ENCODE results near the gene ZAP70.

Gene ZAP70

DNA sequence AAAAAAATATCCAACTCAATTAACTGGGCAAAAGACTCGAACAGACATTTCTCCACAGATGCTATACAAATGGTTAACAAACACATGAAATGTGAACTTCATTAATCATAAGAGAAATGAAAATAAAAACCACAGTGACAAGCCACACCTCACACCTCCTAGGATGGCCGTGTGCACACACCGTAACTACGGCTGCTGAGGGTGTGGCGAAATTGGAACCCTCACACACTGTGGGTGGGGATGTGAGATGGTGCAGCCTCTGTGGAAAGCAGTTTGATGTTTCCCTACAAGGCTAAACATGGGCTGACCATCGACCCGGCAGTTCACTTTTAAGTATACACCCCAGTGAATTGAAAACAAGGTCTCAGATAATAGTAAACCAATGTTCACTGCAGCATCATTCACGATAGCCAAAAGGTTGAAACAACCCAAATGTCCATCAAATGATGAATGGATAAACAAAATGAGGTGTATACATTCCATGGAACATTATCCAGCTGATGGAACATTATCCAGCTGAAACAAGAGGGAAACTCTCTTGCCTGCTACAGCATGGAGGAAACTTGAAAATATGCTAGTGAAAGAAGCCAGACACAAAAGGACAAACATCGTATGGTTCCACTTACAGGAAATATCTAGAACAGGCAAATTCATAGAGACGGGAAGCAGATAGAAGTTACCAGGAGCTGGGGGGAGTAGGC, 32.2 kb downstream of the ZAP70 start:
- DNase-seq (ENCODE audit: insufficient read length, low spot score) (no peak), FAIRE-seq (peak; percentile 69)

DNA sequence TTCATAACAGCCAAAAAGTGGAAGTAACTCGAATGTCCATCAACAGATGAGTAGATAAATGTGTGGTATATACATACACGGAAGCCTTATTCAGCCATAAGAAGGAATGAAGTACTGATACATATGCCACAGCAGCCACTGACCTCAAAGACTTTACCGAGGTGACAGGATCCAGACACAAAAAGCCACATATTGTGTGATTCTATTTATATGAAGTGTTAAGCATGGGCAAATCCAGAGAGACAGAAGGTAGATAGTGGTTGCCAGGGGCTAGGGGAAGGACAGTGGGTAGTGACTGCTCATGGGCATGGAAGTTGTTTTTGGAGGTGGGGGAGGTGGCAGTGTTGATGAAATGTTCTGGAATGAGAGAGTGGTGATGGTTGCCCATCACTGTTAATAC, 33.9 kb downstream of the ZAP70 start:
- no peak for DNase-seq (ENCODE audit: insufficient read length, low spot score)
- no peak for FAIRE-seq

DNA sequence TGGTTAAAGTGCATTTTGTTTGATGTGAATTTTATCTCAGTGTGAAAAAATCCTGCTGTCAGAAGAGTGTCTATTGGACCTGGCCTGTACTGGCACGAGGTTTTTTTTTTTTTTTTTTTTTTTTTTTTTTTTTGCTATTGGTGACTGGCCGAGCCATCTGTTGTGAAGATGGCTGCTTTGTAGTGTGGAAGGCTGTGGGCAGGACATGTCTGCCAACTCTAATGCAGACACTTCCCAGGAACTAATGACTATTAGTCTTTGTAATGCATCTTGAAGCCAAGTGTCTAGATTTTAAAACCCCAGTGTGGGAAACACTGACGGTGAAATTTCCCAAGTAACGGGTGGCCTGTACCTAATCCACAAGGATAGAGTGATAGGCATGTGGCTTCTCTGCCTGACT, 34.3 kb downstream of the ZAP70 start:
- FAIRE-seq: no peak
- DNase-seq (ENCODE audit: insufficient read length, low spot score): no peak

DNA sequence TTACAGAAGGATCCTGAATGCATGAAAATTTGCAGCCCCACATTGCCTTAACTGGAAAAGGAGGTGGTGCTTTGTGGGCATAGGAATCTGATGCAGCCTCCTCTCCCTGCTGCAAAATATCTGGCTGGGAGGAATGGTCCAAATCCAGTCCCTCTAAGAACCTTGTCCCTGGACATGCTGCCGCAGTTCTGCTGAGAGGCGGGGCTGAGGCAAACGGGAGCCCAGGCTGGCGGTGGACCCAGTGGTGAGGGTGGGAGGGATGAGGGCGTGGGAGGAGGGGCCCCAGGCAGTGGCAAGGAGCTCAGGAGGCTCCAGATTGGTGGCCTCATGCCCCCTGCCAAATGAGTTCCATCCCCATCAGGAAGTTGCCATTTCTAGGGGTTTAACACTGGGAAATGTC, 36.2 kb downstream of the ZAP70 start:
- DNase-seq (ENCODE audit: insufficient read length, low spot score) (no peak), FAIRE-seq (no peak)

DNA sequence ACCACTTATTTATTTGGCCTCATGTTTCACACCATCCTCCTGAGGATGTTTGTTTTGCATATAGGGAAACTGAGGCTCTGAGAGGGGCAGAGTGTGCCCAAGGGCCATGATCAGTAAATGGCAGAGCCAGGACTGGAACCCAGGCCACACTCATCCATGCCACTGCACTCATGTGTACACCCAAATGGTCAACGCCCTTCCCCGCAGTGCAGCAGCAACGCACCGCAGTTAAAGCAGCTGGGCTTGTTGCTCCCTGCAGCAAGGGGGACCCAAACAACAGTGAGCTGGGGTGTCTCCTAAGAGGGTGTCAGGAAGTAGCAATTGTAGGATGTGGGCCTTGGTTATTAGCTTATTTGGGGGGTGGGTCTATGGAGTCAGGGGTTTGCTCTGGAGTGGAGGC, 36.6 kb downstream of the ZAP70 start:
- FAIRE-seq (no peak), DNase-seq (ENCODE audit: insufficient read length, low spot score) (no peak)

DNA sequence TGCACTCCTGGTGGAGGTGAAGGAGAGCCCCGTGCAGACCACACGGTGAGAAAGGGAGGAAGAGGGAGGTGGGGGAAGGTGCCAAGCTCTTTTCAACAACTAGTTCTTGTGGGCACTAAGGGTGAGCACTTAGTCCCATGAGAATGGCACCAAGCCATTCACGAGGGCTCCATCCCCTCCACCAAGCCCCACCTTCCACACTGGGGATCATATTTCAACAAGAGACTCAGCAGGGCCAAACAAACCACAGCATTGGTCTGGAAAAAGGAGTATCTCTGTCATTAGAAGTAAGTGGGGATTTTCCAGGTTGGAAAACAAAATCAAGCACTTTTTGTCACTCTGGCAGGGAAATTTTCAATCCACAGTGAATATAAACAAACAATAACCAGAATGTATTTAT, 38.4 kb downstream of the ZAP70 start:
- DNase-seq (ENCODE audit: insufficient read length, low spot score) (no peak), FAIRE-seq (peak; percentile 4)

DNA sequence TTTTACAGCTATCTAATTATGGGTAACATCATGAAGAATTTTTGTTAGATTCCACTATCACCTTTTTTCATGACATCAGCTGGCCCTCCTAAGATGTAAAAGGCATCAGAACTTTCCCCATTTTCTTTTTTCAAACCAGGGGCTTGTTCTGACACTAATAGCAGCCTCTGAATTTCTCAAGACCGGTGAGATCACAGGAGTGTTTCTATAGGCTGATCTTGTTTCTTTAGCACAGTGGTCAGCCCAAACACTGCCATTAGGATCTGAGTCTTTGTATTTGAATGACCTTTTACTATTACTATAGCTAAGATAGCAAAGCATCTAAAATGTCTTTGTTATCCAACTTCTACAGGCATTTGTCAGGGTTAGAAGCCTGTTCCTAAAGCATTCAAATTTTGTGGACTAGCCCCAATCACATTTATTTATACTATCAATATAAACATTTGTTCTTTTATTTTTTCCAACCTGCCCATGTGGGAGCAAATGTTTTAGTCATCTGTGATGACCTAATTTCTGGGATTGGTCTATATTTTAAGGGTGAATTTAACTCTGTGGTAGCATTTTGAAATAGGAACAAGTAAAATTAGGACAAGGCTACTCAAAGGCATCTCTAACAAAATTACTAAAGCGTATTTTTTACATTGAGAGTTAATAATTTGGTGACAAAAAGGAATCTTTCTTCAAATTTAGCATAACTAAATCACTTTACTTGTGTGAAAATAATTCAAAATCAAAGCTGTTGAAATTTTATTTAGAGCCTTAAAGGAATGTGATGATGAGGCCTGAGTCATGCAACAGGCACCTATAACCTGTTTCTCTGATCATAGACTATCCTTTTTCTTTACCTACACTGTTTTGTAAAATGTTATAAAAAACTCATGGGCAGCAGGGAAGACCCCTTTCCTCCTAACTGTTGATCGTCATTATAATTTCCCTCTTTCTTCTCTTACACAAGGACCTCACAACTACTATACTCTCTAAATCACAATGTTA, 39.3 kb downstream of the ZAP70 start:
- no peak for DNase-seq (ENCODE audit: insufficient read length, low spot score)
- FAIRE-seq: no peak

DNA sequence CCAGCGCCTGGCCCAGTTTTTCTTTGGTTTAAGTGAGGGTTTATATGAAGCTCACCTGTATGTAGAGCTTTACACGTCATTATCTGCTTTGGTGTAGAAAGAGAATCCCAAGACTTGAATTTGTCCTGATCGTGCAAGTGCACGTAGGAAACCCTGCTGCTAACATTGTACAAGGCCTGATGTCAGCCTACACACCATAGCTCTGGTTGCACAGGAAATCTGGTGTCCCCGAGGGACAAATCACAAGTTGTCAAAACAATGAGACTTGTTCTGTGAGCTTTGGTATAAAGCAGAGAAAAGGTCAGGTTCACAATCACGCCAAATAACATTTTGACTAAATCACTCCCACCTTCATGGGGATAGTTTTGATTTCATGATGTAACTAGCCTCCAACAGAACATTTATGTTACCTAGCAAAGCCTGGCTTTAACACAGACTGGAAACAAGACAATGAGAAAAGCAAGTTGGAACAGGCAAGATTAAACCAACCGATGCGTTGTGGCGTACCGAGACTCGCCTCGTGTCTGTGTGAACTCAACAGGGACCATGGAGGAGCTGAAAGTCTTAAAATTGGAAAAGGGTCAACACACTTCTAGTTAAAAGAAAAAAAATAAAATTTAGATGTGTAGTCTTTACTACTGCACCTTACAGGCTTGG, 41.4 kb downstream of the ZAP70 start:
- FAIRE-seq (peak; percentile 20), DNase-seq (ENCODE audit: insufficient read length, low spot score) (no peak)

DNA sequence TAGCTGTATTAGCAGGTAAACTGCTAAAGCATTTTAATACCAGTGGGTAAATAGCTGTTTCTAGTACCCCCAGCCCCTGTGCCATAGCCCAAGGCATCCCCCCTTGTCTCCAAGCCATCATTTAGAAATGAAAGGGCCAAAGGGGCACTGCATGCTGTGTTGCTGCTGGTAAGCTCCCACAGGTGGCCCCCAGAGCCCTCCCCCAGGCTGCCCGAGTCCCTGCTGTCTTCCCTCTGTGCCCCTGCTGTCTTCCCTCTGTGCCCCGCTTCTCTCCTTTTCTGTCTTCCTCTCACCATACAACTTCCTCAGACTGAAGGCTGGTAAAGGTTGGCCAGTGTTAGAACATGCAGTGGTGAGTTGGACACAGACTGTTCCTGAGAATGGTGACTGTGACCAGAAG, 42.1 kb downstream of the ZAP70 start:
- peak; percentile 75 for FAIRE-seq
- DNase-seq (ENCODE audit: insufficient read length, low spot score): no peak

DNA sequence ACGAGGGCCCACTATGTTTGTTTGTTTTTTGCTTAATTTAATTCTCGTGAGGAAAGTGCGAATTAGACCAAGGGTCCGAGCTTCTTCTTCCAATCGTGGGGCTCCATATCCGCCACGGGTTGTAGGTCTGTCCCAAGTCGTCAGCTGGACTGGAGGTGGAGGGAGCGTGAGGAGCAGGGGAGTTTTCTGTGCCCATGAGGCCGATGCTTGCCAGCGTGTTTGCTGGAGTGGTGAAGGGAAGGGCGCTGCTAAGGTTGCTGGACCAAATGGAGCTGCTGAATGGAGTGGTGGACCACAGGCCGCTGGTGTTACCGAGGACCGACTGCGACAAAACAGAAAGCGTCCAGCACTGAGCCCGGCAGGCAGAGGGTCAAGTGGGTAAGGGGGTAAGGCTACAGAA, 43.7 kb downstream of the ZAP70 start:
- DNase-seq (ENCODE audit: insufficient read length, low spot score): no peak
- FAIRE-seq: no peak

DNA sequence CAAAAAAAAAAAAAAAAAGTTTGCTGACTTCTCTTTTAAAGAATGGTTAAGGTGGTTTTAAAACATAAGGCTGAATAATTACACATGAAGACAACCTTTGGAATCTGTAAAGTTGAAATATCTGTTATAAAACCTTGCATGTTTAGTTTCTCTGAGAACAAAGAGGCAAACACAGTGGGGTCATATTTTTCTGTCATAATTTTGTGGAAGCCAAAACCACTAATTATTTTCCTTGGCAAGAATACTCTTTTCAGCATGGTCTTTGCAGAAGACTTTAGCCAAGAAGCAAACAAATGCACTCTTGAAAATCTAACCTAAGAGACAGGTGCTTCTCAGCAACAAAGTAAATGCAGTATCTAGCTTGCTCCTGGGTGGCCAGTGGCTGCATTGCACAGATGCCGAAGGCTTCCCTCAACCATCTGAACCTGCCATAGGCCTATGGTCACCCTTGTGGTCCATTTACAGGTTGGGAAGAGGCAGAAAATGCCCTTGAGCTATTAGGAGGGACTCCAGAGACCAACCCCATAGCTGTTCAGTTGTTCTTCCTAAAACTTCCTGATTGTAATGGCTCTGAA, 44.8 kb downstream of the ZAP70 start:
- no peak for DNase-seq (ENCODE audit: insufficient read length, low spot score)
- no peak for FAIRE-seq

DNA sequence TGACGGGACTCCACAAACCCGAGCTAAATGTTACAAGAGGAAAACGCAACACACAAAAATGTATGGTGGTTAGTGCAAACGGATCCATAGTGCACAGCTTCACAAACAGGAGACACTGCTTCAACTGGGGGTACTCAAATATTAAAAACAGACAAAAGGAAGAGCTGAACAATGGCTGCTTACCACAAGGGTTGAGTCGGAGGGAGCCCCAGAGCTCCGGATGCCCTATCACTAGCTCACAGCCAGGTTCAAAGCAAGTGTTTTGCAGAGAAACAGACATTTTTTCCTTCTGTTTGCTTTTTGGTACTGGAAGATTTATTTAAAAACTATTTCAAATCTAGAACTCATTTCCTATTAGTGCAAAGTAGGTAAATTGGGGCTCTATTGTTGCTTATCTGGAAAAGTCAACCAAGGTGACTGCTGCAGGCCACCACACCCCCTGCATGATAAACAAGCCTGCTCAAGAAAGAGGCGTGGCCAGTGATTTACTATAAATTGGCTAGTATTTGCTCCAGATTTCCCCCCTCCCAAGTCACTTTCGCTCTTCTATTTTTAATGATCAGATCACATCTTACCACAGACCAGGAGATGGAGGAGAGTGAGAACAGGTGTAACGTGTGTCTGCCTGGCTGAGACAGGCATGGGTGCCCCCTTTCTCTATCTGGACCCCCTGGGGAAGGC, 46.5 kb downstream of the ZAP70 start:
- DNase-seq (ENCODE audit: insufficient read length, low spot score): no peak
- no peak for FAIRE-seq

DNA sequence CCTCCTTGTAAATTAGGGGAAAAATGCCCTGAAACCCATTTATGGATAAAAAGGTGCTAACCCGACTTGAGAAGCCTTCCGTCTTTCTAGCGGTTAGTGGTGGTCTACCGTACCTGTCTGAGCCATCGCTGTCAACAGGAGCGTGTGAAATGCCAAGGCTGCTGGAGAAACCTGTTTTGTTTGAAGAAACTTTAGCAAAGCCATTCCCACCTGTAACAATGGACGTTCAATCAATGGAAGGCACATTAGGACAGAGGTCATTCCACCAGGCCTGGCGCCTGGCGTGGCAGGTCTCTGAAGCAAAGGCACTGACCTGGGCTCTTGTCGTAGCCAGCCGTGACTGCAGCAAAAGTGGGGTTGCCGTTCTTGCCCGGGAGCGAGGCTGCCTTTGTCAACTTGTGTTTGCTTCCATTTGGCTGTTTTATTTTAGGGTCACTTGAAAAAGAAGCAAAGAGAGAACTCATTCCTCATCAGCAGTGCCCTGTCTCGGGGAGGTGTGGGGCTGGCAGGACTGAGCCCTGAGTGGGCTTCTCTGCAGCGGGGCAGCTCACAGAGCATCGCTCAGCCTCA, 47.2 kb downstream of the ZAP70 start:
- no peak for DNase-seq (ENCODE audit: insufficient read length, low spot score)
- no peak for FAIRE-seq

DNA sequence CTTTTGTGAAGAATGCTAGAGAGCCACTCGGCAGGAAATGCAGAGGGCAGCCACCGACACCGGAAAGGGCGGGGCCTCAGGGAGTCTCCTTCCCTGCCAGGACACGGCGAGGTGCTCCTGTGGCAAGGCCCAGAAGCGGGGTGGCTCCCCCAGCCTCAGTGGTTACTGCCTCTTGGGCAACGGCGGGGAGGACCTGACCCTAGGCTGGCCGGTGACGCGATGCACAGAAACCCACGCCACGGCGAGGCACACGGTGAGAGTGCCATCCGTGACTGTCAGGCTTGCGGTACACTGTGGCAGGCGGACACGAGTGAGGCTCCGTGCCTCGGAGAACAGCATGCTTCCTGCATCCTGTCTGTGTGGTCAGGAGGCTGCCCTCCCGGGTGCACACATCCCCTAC, 47.8 kb downstream of the ZAP70 start:
- FAIRE-seq (no peak), DNase-seq (ENCODE audit: insufficient read length, low spot score) (no peak)

DNA sequence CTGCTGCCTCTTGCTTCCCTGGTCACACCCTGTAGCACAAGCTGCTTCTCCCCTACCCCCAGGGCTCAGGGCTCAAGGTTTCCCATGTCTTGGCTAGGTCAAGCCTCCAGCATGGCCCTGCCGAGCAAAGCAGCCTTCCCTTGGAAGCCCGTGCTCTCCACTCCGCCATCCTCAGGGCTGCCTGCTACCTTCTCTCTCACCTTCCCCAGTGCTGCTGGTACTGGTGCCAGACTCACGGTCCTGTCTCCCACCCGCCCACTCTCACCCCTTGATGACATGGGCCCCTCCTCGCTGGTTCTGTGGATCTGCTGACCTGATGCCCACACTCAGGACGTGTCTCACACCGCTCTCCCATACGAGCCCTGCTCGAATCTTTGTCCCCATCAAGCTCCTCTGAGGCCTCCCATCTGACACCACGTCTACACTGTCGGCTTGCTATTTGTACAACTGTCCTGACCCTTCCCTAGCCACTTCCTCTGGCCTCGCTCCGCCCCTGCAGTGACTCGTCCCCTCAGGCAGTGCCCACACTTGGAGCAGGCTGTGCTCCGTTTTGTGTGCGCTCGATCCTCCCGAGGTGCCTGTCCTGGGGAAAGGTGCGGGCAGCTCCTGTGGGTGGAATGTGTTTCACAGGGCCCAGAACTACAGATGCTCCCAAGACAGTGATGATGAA, 49.9 kb downstream of the ZAP70 start:
- DNase-seq (ENCODE audit: insufficient read length, low spot score) (peak; percentile 45), FAIRE-seq (peak; percentile 80)

DNA sequence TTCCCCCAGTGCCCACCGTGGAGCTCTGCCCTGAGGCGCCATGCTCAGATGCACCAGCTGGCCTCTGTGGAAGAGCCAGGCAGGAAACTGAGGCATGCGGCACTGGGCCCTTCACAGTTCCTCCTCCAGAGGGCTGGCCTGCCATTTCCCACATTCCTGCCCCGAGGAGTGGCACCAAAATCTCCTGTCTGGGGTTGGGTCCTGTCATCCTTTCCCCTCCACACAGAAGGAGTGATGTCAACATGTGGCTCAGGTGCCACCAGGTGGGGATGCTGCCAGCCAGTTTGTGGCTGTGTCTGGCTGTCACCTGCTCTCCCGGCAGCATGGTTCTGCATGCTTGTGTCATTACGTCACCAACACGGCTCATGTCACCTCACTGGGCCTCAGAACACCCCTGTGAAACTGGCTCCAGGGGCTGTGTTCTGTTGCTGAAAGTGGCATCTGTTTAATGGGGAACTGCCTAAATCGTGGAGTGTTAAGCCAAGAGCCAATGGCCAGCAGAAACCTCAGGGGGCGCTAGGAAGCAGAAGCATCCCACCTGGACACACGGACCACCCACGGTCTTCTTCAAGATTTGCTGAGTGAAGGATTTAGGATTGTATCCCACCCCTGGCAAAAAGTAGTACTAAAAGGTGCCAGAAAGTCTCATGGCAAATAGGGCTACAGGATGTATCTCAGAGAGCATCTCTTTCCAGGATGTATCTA, 51.3 kb downstream of the ZAP70 start:
- FAIRE-seq (no peak), DNase-seq (ENCODE audit: insufficient read length, low spot score) (no peak)

DNA sequence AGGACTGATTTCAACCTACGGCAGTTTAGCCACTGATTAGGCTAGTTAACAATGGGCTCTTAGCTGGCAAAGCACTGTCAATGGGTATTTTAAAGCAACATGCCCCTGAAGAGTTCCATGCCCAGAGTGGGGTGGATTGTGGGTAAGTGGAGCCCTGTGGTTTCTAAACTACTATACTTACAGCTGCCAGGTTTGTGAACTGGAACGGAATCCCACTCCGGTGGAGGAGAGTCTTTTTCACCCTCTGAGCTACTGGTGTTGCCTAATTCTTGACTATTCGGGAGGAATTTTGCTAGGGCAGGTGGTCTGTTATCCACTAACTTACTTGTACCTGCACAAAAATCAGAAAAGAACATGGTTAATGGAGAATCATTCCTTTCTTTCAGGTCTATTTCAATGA, 52.6 kb downstream of the ZAP70 start:
- DNase-seq (ENCODE audit: insufficient read length, low spot score): no peak
- no peak for FAIRE-seq

DNA sequence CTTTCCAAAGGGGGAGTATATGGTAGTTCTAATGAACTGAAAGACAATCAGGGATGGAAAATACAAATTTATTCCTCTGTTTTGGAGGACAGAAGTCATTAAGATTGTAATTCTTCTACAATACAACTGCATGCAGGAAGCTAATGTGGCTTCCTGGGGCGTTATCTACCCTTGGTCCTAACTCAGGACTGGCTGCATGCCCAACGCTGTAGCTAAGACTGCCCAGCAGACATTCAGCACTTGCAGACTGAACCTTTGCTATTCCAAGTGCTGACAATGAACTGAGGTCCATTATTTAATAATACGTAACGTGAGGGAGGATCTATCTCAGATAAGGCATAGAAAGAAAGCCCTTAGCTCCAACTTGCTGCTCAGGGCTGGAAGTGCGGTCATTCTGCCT, 53.2 kb downstream of the ZAP70 start:
- no peak for FAIRE-seq

DNA sequence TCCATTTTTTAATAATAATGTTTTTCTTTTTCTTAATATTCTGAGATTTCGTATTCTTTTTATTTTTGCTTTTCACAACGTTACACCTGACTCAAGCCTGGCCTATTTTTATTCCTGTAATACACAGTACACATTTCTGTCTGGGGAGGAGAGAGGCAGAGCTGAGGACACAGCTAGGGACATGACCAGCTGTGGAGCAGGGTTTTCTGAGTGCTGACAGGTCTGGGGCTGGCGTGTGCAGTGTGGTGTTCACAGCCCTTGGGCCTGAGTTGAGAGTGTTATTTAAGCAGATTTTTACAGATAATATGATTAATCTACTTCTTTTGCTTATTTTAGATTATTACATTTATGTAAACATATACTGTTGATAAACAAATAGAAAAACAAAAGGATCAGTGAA, 55.9 kb downstream of the ZAP70 start:
- no peak for DNase-seq (ENCODE audit: insufficient read length, low spot score)
- FAIRE-seq: no peak

More for the DNA sequence above, 53.2 kb downstream of the ZAP70 start:
- DNase-seq (ENCODE audit: insufficient read length, low spot score): no peak

All from HTR-8/SVneo (cell line).